Osteoblast (primary cell): ENCODE results near the gene DHX35. TPM values are rescaled to one million over a fixed set of nuclear protein-coding genes. Genes with fewer than 3 reads are reported as not detected.

Source experiments
- DNase-seq: peaks from one replicate; pipeline ENCODE4 v3.0.0; 2011; ENCODE audit warnings: low spot score, mixed read lengths; ENCODE audit not compliant: insufficient read length; ENCODE audit errors: missing footprints
- H2AFZ ChIP-seq: 2 replicates; pipeline ENCODE4 v1.6.0; 2011; ENCODE audit warnings: mild to moderate bottlenecking, low read length
- H3K27ac ChIP-seq: 2 replicates; pipeline ENCODE4 v1.5.1; 2011; ENCODE audit warnings: mild to moderate bottlenecking, low read depth, low read length, moderate library complexity
- H3K27me3 ChIP-seq: 2 replicates; pipeline ENCODE4 v1.6.0; 2012; ENCODE audit warnings: mild to moderate bottlenecking, control low read depth, inconsistent platforms, low read length, moderate library complexity; ENCODE audit not compliant: insufficient read depth
- H3K36me3 ChIP-seq: 2 replicates; pipeline ENCODE4 v1.5.1; 2011; ENCODE audit warnings: mild to moderate bottlenecking, low read length, control low read depth, moderate library complexity; ENCODE audit not compliant: insufficient read depth
- H3K4me1 ChIP-seq: 2 replicates; pipeline ENCODE4 v1.5.1; 2011; ENCODE audit warnings: mild to moderate bottlenecking, low read length, control low read depth, moderate library complexity; ENCODE audit not compliant: insufficient read depth
- H3K4me2 ChIP-seq: 2 replicates; pipeline ENCODE4 v1.6.0; 2011; ENCODE audit warnings: mild to moderate bottlenecking, low read length; ENCODE audit not compliant: insufficient read depth
- H3K4me3 ChIP-seq: fragments of 200-600 bp; sonication (generic); 3 replicates; pipeline ENCODE4 v1.5.1; 2012; ENCODE audit warnings: mild to moderate bottlenecking, low read length, inconsistent platforms; ENCODE audit not compliant: insufficient read depth
- H3K79me2 ChIP-seq: 2 replicates; pipeline ENCODE4 v1.6.0; 2012; ENCODE audit warnings: mild to moderate bottlenecking, low read length, control low read depth, inconsistent platforms; ENCODE audit not compliant: insufficient read depth
- H3K9me3 ChIP-seq: 2 replicates; pipeline ENCODE4 v1.5.1; 2011; ENCODE audit warnings: low read depth, low read length, control low read depth
- H4K20me1 ChIP-seq: 2 replicates; pipeline ENCODE4 v1.6.0; 2012; ENCODE audit warnings: mild to moderate bottlenecking, low read length, control low read depth; ENCODE audit not compliant: insufficient read depth
- CTCF ChIP-seq: IDR thresholded peaks from 2 replicates; pipeline ENCODE4 v1.5.1; 2011; ENCODE audit warnings: mild to moderate bottlenecking, low read depth, low read length, moderate library complexity; ENCODE audit errors: extremely low read depth
- total RNA-seq: library from RNA; depleted of rRNA; stranded (reverse); fragments of >200 nt; gene quantifications from 2 replicates; pipeline ENCODE4 v1.2.3, GENCODE V29; 2012

The DHX35 gene
- total RNA-seq, 1 donor, result 10.5 TPM

- DNase-seq, result peak; percentile 85
- H3K4me2 ChIP-seq, result peak overlapping the region; percentile 38
- no peak overlapping the region for H2AFZ ChIP-seq
- H3K36me3 ChIP-seq, result peaks cover 6% of the 10 kb centered on the region
- H3K9me3 ChIP-seq, result no peaks in the 10 kb centered on the region
- peaks cover 30% of the 10 kb centered on the region for H3K4me1 ChIP-seq
- H3K27me3 ChIP-seq, result no peaks in the 10 kb centered on the region
- no peak for TF ChIP-seq CTCF
- no peak overlapping the region for H3K4me3 ChIP-seq
- peaks cover 53% of the 10 kb centered on the region for H3K79me2 ChIP-seq
- H3K27ac ChIP-seq, result peak overlapping the region; percentile 83
- no peaks in the 10 kb centered on the region for H4K20me1 ChIP-seq
Measured at GRCh38 chr20:38970302-38970701, 8.2 kb downstream of the DHX35 start.

GRCh38 chr20:38973107-38973506 lies 11.0 kb downstream of the DHX35 start:
- peaks cover 30% of the 10 kb centered on the region for H3K4me1 ChIP-seq
- H3K4me2 ChIP-seq, result peak overlapping the region; percentile 69
- H4K20me1 ChIP-seq, result no peaks in the 10 kb centered on the region
- H3K27ac ChIP-seq, result peak overlapping the region; percentile 65
- H3K36me3 ChIP-seq, result peaks cover 6% of the 10 kb centered on the region
- no peak for TF ChIP-seq CTCF
- no peaks in the 10 kb centered on the region for H3K9me3 ChIP-seq
- no peaks in the 10 kb centered on the region for H3K27me3 ChIP-seq
- no peak overlapping the region for H3K4me3 ChIP-seq
- no peak overlapping the region for H2AFZ ChIP-seq
- H3K79me2 ChIP-seq, result peaks cover 33% of the 10 kb centered on the region
- DNase-seq, result no peak

- peaks cover 30% of the 10 kb centered on the region for H3K4me1 ChIP-seq
- no peaks in the 10 kb centered on the region for H4K20me1 ChIP-seq
- no peaks in the 10 kb centered on the region for H3K27me3 ChIP-seq
- TF ChIP-seq CTCF, result no peak
- peaks cover 6% of the 10 kb centered on the region for H3K36me3 ChIP-seq
- H3K79me2 ChIP-seq, result peaks cover 33% of the 10 kb centered on the region
- peak overlapping the region; percentile 34 for H3K4me3 ChIP-seq
- H3K4me2 ChIP-seq, result peak overlapping the region; percentile 69
- peak overlapping the region; percentile 25 for H2AFZ ChIP-seq
- DNase-seq, result peak; percentile 73
- peak overlapping the region; percentile 65 for H3K27ac ChIP-seq
- no peaks in the 10 kb centered on the region for H3K9me3 ChIP-seq
Measured at GRCh38 chr20:38973645-38974044, 11.5 kb downstream of the DHX35 start.

- Histone ChIP-seq H3K4me1 (peaks cover 18% of the 10 kb centered on the region), H3K27ac (no peak overlapping the region), H3K9me3 (no peaks in the 10 kb centered on the region), H3K36me3 (peaks cover 6% of the 10 kb centered on the region), H4K20me1 (no peaks in the 10 kb centered on the region), H3K4me3 (no peak overlapping the region), H3K4me2 (no peak overlapping the region), H3K79me2 (peaks cover 40% of the 10 kb centered on the region), H3K27me3 (no peaks in the 10 kb centered on the region), H2AFZ (no peak overlapping the region)
- TF ChIP-seq CTCF, result no peak
- no peak for DNase-seq
Measured at GRCh38 chr20:38975539-38976120, 13.5 kb downstream of the DHX35 start.
